Fibroblast of mammary gland (primary cell): ENCODE measurements around the gene TTLL9.

Experiments used
- DNase-seq: peaks from one replicate; pipeline ENCODE4 v3.0.0-alpha.2; 2010; ENCODE audit warnings: low read depth
- H3K4me3 ChIP-seq: 2 replicates; pipeline ENCODE4 v1.5.1; 2011; ENCODE audit warnings: low read depth, mild to moderate bottlenecking, low read length, moderate library complexity; ENCODE audit not compliant: control insufficient read depth
- TF ChIP-seq, protein P1 (sequence below): conservative IDR thresholded peaks from 2 replicates; pipeline ENCODE4 v1.5.1; 2011; ENCODE audit warnings: low read depth, low read length, inconsistent platforms; ENCODE audit not compliant: control insufficient read depth, insufficient read depth

Gene TTLL9

DNA sequence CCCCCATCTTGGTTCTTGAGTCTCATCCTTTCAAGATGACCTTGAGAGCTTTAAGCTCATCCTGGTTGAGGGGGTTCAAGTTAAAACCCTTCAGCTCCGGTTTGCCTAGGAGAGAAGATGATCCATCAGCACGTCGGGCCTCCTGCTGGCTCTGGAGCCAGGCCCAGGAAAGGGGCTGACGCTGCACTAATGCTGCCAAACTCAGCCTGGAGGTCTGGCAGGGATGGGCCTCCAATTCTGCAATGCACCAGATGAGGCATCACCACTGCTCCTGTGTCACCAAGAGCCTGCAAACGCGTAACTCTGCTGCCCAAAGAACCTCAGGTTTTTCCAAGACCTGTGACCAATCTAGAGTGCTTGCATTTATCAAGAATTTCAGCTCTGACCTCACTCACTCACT lies 75.4 kb downstream of the TTLL9 start:
- peak; percentile 21 for DNase-seq
- TF ChIP-seq, protein P1, sequence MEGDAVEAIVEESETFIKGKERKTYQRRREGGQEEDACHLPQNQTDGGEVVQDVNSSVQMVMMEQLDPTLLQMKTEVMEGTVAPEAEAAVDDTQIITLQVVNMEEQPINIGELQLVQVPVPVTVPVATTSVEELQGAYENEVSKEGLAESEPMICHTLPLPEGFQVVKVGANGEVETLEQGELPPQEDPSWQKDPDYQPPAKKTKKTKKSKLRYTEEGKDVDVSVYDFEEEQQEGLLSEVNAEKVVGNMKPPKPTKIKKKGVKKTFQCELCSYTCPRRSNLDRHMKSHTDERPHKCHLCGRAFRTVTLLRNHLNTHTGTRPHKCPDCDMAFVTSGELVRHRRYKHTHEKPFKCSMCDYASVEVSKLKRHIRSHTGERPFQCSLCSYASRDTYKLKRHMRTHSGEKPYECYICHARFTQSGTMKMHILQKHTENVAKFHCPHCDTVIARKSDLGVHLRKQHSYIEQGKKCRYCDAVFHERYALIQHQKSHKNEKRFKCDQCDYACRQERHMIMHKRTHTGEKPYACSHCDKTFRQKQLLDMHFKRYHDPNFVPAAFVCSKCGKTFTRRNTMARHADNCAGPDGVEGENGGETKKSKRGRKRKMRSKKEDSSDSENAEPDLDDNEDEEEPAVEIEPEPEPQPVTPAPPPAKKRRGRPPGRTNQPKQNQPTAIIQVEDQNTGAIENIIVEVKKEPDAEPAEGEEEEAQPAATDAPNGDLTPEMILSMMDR = no peak
- no peak overlapping the region for H3K4me3 ChIP-seq

DNA sequence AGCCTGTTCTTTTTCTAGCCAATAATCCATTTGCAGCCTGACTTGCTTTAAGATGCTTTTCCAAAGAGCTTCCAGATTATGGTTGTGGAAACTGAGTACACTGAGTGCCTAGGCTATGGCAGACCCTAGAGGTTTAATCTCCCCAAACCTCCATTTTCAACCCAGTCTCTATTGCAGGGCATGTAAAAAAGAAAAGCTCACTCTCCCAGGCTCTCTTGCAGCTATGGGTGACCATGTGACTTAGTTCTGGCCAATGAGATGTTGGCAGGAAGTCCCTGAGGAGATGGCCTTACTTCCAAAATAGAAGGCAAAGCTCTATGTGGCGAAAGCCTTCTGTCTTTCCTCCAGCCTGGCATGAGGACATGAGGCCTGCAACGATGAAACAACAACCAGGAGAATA lies 77.6 kb downstream of the TTLL9 start:
- TF ChIP-seq, protein P1 = no peak
- H3K4me3 ChIP-seq = no peak overlapping the region
- peak; percentile 10 for DNase-seq

DNA sequence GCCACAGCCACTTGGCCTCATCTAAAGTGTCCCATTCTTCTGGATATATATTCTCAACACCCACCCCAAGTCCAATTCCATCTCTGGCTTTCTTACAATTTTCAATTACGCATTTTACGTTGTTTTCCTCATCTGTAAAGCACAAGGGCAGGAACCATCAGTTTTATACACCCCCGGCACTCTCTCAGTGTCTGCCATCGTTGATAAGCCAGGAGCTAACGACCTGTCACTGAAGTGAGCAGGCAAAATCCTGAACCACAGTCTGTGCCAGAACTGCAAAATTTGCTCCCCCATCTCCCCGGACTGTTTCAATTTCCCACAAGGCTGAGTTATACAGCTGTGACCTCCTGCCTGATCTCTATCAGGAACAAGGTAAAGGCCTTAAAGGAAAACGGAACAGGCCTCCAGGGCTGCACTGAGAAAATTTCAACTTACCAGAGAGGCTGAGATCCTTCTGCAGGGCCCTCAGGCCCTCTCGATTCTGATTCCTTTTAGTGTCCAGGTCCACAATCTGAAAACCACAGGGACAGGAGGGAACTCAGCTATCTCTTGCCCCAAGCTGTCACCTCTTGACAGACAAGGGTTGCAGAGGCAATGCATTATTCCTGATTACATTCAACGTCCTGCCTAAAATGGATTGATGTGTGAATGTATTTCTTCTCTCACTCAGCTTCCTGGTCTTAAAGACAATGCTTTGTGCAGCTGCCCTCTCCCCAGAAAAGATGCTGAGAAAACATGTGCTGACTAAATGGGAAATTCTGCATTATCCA lies 79.6 kb downstream of the TTLL9 start:
- H3K4me3 ChIP-seq = no peak overlapping the region
- no peak for DNase-seq
- TF ChIP-seq, protein P1 = no peak

DNA sequence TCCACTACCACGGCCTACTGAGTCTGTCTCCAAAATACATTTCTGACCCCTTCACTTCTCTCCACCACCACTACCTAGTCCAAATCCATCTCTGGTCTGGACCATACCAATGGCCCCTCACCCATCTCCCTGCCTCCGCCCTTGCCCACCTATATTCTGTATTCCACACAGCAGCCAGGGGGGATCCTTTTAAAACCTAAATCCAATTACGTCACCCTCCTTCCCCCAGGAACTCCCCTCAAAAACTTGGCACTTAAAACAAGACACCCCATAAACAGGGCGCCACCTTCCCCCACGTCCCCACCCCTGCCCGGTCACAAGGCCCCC lies 80.7 kb downstream of the TTLL9 start:
- peak overlapping the region; percentile 86 for H3K4me3 ChIP-seq
- TF ChIP-seq, protein P1 = no peak
- DNase-seq = no peak

DNA sequence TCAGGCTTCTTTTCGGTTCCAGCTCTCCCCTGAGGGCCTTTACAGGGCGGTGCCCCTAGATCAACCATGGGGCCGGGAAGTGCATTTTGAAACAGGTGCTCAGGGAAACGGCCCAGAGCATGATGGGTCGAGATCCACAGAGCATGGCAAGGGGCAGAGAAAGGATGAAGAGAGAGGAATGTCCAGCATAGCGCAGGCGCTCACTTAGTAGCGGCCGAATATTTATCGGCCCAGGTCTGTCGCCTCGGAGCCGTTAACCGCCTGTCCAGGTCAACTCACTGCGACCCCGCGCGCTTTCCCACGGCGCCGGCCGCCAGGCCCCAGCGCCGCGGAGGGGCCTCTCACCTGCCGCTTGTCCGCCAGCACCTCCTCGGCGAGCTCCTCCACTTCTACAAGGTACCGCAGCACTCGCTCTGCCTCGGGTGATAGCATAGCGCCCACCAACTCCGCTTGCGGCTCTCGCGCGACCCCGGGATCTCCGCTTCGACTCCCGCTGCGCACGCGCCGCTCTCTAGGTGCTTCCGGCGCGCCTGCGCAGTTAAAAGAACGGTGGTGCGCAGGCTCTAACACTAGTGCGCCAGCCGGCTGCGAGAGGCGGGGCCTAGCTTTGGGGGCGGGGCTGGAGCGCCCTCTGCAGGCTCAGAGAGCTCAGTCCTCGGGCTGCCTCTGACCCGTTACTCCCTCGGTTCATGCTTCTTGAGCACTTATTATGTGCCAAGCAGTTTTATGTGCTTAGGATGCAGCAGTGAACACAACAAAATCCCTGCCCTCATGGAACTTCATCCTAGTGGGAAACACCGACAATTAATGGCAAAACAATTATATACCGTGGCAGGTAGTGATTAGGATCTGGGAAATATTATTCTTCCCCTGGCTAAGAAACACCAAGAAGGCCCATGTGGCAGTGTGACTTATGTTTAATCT lies 81.4 kb downstream of the TTLL9 start, which contains the start of gene PDRG1:
PDRG1 (minus strand) TSS at position 517 of the 924 bp plus-strand sequence; CDS start at position 432, 85 bp downstream.
- TF ChIP-seq, protein P1 = peak; percentile 75
- H3K4me3 ChIP-seq = peak within 1 kb of the TSS; percentile 86
- DNase-seq = peak; percentile 91

DNA sequence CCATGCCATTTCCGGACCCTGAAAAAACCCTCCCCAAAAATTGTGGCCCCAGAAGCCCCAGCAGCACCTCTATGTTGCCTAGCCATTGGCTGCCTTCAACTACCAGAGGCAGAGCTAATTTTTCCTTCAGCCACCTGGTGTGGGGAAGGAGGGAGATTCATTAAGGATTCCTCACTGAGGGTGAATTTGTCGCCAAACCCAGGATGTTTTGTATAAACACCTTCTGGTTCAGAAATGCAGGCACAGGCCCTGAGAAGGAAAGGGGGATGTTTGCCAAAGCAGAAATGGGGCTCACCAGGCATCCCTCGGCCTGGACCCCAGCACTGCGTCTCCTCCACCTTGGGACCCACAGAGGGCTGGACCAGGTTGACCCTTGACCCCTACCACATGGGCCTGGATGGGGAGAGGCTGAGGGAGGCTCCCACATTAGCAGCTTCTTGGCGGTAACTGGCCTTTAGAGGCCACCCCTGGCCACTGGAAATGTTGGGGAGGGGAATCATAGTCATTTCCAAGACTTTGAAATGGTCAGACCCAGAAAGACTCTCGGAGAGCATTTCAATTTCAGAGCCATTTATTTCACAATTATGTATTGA lies 83.2 kb downstream of the TTLL9 start:
- H3K4me3 ChIP-seq = no peak overlapping the region
- TF ChIP-seq, protein P1 = no peak
- no peak for DNase-seq
